Kidney epithelial cell (primary cell): ENCODE measurements around the gene ZNF701. TPM values are rescaled to one million over a fixed set of nuclear protein-coding genes. Genes with fewer than 3 reads are reported as not detected.
A peak's percentile ranks its signal among the peaks of the same experiment; 100 is the strongest.
"Not testable (repeated sequence)": the region's sequence is repeated elsewhere in the genome, so short reads cannot be mapped to it uniquely, and the experiment has no call there.

ENCODE experiments used
- DNase-seq: peaks from one replicate; pipeline ENCODE4 v3.0.0-alpha.2; 2010; ENCODE audit warnings: low read depth
- H3K27me3 ChIP-seq: 2 replicates; pipeline ENCODE4 v1.6.0; 2011; ENCODE audit warnings: low read length; ENCODE audit not compliant: control insufficient read depth, insufficient read depth
- H3K36me3 ChIP-seq: 2 replicates; pipeline ENCODE4 v1.5.1; 2011; ENCODE audit warnings: low read length; ENCODE audit not compliant: control insufficient read depth, insufficient read depth
- H3K4me3 ChIP-seq: 2 replicates; pipeline ENCODE4 v1.5.1; 2011; ENCODE audit warnings: low read depth, mild to moderate bottlenecking, control low read depth, low read length
- total RNA-seq: library from RNA; depleted of rRNA; stranded (reverse); fragments of >200 nt; gene quantifications from 2 replicates; pipeline ENCODE4 v1.2.3, GENCODE V29; 2015
- TF ChIP-seq, protein P1 (sequence below): IDR thresholded peaks from 2 replicates; pipeline ENCODE4 v1.5.1; 2011; ENCODE audit warnings: mild to moderate bottlenecking, moderate library complexity, low read length, control low read depth, inconsistent platforms; ENCODE audit not compliant: insufficient read depth, poor library complexity, severe bottlenecking

The ZNF701 gene
- total RNA-seq, 1 donor from 2014 or later = 11.0 TPM

DNA sequence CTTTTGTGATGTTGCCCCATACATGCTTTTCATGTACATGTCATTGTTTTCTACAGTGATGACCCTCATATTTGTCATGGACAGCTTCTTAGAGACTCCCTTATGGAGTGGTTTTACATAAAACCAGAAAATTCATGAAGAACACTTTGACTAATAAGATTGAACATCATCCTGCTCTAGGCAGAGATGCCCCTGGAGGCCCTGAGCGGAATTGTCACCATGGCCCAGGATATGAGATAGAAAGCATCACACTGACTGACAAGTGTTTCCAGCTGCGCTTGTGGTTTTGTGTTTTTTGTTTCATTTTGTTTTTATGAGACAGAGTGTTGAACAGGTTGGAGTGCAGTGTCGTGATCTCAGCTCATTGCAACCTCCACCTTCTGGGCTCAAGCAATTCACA, 22.2 kb downstream of the ZNF701 start:
- peaks cover 1% of the 10 kb centered on the region for H3K36me3 ChIP-seq
- DNase-seq = no peak
- TF ChIP-seq, protein P1, sequence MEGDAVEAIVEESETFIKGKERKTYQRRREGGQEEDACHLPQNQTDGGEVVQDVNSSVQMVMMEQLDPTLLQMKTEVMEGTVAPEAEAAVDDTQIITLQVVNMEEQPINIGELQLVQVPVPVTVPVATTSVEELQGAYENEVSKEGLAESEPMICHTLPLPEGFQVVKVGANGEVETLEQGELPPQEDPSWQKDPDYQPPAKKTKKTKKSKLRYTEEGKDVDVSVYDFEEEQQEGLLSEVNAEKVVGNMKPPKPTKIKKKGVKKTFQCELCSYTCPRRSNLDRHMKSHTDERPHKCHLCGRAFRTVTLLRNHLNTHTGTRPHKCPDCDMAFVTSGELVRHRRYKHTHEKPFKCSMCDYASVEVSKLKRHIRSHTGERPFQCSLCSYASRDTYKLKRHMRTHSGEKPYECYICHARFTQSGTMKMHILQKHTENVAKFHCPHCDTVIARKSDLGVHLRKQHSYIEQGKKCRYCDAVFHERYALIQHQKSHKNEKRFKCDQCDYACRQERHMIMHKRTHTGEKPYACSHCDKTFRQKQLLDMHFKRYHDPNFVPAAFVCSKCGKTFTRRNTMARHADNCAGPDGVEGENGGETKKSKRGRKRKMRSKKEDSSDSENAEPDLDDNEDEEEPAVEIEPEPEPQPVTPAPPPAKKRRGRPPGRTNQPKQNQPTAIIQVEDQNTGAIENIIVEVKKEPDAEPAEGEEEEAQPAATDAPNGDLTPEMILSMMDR = no peak
- H3K27me3 ChIP-seq = no peaks in the 10 kb centered on the region
- no peak overlapping the region for H3K4me3 ChIP-seq

DNA sequence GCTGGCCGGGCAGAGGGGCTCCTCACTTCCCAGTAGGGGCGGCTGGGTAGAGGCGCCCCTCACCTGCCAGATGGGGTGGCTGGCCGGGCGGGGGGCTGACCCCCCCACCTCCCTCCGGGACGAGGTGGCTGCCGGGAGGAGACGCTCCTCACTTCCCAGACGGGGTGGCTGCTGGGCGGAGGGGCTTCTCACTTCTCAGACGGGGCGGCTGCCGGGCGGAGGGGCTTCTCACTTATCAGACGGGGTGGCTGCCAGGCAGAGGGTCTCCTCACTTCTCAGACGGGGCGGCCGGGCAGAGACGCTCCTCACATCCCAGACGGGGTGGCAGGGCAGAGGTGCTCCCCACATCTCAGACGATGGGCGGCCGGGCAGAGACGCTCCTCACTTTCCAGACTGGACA, 23.4 kb downstream of the ZNF701 start:
- H3K27me3 ChIP-seq, DNase-seq, H3K4me3 ChIP-seq, H3K36me3 ChIP-seq: not testable (repeated sequence)

DNA sequence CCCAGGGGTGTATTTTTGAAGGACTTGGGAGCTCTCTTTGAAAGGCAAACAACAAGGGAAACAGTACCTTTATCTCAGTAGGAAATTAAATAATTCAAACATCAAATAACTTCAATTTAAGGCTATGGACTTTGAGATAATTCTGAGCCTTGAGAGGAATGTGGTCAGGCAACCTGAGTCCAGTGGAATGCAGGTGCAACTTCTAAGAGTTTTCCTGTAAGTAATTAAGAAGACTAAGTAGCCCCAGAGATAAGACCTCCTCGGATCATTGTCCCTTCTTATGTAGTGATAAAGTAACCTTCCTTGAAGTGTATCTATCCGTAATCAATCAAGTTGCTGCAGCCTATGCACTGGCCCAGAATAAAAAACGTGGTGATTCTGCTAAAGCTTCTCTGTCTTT, 29.2 kb downstream of the ZNF701 start:
- no peak overlapping the region for H3K4me3 ChIP-seq
- TF ChIP-seq, protein P1 = no peak
- no peak for DNase-seq
- H3K36me3 ChIP-seq = no peaks in the 10 kb centered on the region
- H3K27me3 ChIP-seq = no peaks in the 10 kb centered on the region

DNA sequence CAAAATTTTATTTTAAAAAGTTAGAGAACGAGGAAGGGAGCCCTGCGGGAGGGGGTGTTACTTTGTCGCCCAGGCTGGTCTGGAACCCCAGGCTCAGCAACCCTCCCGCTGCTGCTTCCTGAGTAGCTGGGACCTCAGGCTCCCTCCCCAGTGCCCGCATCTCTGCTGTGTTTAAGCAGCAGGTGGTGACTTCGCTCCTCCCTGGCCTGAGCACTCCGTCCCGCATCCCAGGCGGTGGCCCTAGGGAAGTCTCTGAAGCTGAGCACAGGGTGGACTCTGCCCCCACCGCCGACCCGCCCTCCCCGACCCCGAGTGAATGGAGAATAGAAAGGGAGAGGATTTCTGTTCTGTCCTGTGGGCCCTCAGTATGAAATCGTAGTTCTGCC, 30.5 kb downstream of the ZNF701 start:
- DNase-seq = no peak
- TF ChIP-seq, protein P1 = no peak
- Histone ChIP-seq H3K36me3 (no peaks in the 10 kb centered on the region), H3K4me3 (peak overlapping the region; percentile 53), H3K27me3 (no peaks in the 10 kb centered on the region)

DNA sequence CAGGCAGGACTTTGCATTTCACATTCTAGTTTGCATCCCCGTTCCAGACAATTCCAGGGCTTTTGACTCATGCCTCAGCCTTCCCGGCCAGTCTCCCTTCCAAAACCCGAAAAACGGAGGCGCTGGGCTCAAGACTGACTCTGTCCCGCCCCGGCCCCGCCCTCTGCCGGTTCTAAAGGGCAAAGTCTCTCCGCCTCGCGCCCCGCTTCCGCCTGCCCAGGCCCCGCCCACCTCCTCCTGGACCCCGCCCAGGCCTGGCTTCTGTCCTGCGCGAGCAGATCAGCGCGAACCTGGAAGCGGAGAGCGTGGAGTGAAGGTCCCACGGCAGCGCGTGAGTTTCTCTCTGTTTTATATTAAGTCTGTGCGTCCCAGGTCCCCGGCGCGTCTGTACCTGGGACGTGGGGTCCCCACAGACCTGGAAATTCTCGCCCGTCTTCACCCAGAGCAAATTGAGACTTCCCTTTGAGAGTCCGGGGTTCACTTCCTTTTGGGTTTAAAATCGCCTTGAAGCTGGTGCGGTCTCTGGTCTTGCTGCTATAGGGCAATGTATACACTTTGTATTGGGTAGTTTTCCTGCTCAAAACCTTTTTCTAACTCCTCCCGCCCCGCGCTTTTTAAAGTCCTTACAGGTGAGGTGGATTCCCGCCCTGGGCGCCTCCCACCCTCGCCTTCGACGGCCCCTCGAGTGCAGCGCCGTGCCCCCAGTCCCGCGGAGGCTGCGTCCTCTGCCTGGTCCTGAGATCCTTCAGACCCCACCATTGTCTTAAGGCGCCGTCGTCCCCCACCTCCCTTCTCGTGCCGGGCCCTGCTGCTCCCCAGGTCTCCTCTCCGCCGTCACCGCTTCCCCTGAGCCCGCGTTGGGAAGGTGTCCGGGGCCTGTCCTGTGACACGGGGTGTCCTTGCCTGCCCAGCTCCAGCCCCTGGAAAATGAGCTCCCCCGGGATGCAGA, 31.2 kb downstream of the ZNF701 start:
- H3K4me3 ChIP-seq = peak overlapping the region; percentile 53
- peak; percentile 39 for DNase-seq
- H3K36me3 ChIP-seq = no peaks in the 10 kb centered on the region
- TF ChIP-seq, protein P1 = peak; percentile 42
- no peaks in the 10 kb centered on the region for H3K27me3 ChIP-seq

DNA sequence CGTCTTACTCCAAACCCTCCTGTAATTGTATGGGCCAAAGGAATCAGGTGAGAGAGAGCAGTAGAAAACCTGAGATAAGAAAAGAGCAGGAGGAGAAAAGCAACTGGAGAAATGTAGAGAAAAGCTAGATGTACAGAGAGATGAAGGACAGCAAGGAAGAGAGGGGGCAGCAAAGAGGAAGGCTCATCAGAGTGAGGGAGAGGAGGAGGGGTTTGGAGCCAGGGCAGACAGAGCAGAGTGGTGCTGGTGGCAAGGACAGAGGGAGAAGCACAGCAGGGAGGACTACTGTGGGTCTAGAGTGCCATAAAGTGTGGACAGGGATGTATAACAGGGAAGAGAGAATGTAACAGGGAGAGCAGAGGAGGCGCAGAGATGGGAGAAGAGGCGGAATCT, 31.9 kb downstream of the ZNF701 start:
- not testable (repeated sequence) for H3K4me3 ChIP-seq, H3K27me3 ChIP-seq, DNase-seq, H3K36me3 ChIP-seq

DNA sequence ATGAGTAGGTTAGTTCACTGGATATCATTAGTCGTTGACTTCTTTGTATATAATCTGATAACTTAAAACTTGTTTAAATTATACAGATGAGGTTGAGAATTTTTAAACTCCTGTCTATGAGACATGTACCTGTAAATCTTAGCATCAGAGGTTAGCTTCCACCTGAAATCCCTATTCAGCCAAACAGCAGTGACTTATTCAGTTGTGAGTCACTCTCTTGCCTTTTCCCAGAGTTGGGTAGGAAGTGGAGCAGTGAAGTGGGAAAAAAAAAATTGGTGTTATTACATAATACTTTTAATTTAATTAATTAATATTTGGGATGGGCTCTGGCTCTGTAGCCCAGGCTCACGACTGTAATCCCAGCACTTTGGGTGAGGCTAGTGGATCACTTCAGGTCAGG, 32.9 kb downstream of the ZNF701 start:
- TF ChIP-seq, protein P1 = no peak
- H3K27me3 ChIP-seq = no peaks in the 10 kb centered on the region
- H3K36me3 ChIP-seq = no peaks in the 10 kb centered on the region
- no peak overlapping the region for H3K4me3 ChIP-seq
- DNase-seq = no peak
